NT2/D1 (cell line): Measurements from ENCODE around the gene MYO7B.

Experiments
- SUZ12 ChIP-seq: IDR thresholded peaks from 2 replicates; pipeline ENCODE4 v1.6.1; 2011; ENCODE audit not compliant: insufficient read length, insufficient read depth; ENCODE audit errors: extremely low read depth
- YY1 ChIP-seq: IDR thresholded peaks from 2 replicates; pipeline ENCODE4 v1.6.1; 2011; ENCODE audit not compliant: insufficient read length, insufficient read depth
- ZNF274 ChIP-seq: IDR thresholded peaks from 2 replicates; pipeline ENCODE4 v1.6.1; 2011; ENCODE audit warnings: mild to moderate bottlenecking, low read depth, low read length

DNA sequence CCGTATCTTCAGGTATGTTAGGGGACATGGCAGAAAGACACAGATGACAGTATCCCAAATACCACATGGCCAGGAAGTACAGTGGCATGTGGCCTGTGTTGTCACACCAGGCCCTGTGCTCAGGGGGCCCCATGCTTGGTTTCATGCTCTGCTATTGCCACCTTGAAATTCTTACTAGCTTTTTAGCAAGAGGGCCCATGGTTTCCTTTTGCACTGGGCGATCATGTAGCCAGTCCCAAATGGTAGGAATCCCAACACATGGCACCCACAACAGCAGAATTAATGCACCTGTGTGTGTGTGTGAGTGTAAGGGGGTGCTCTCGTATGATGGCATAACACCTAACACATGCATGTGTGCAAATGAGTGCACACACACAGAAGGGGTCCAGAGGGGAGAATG lies 39.2 kb downstream of the MYO7B start:
- TF ChIP-seq ZNF274 (no peak), YY1 (no peak), SUZ12 (no peak)
